OCI-LY7 (cell line): ENCODE results near the gene SYT9.

Experiments used
- CTCF ChIP-seq: fragments of 200-600 bp; sonication (generic); conservative IDR thresholded peaks from 2 replicates; pipeline ENCODE4 v1.5.1; 2014; ENCODE audit warnings: mild to moderate bottlenecking, antibody characterized with exemption, low read length, moderate library complexity, mixed read lengths
- EZH2phosphoT487 ChIP-seq: fragments of 200-600 bp; sonication (generic); IDR thresholded peaks from 2 replicates; pipeline ENCODE4 v1.6.1; 2018; ENCODE audit warnings: low read depth, borderline replicate concordance, mild to moderate bottlenecking, mixed run types, antibody characterized with exemption, low read length, moderate library complexity, mixed read lengths

DNA sequence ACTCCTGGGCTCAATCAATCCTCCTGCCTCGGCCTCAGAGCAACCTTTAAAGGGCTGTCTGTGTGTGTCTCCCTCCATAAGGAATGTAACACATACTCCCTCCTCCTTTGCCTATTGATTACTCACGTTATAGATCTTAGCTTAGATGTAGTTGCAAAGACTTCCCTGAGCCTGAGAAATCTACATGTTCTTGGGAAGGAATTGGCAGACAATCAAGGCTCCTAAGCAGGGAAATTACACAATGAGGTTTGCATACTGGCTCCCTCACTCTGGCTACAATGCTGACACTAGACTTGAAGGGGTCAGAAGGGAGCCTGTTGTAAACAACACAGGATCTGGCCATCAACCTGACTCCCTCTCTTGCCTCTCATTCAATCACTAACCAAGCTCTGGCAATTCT is 228.4 kb downstream of the SYT9 start:
- TF ChIP-seq CTCF (no peak), EZH2phosphoT487 (no peak)
